ENCODE data around the gene INSIG1.

INSIG1 gene

DNA sequence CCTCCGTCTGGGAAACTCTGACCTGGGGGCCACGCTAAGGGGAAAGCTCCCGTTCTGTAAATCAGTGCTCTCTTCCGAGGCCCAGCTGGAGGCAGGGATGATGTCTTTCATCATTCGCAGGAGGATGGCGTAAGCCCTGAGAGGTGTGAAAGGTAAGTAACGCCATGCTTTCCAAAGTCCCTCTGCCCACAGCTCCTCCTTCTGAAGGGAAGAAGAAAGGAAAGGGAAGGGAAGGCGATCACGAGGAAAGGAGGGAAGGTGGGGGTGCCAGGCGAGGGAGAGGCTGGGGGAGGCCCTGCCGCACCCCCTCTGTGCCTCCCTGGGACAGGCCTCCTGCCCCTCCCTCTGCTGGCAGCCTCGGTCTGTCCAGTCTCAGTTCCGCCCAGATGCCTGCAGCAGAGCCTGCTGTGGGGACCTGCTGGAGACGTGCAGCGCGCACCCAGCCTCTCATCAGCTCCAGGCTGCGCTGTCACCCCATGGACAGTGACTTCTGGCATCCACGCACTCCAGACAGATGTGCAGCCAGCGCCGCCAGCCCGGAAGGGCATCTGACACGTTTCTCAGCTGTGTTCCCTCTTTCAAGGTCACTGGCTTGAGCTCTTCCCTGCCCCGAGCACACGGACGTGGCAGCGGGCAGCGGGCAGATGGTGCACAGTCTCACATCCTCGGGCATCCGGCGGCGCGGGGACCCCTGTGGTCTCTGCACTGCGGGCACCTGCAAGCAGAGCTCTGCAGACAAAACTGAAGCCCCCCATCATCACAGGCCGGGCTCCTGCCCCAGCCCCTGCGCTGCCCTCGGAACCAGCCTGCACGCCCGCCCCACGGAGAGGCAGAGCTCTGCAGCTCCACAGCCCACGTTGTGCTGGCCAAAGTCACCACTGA lies 60.6 kb downstream of the INSIG1 start:
- peak; percentile 51 for ATAC-seq

DNA sequence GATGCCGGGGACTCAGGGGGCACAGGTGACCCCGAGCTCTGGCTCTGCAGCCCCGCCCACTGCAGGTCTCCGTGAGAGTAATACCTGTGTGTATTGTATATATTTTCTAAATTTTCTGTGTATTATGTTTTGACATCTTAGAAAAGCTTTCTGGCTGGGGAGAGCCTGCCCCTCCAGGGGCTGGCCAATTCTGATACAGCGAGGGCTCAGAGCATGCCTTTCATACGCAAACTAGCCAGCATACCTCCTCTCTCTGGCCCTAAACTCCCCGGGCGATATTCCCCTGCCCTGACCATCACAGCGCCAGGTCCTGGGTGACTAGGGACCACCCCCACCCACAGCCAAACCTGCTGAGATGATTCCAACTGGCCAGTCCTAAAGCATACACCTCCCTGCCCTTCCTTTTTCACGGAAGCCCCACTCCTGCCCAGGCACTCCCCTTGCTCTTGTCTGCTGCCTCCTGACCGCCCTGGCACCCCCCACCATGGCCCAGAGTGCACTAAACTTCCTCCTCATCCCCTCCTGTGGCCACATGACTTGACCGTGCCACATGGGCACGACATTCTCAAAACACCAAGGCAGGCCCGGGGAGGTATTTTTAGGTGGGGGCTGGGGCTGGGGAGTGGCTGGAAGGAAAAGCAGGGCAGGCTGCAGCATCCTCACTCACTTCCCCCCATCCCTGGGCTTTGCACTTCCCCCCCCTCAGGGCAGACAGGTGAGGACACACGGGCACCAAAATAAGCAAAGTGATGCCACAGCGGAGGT lies 61.5 kb downstream of the INSIG1 start:
- TF ChIP-seq ZFP30 (CRISPR knock-in tag; IDR thresholded peaks at IDR 0.05): no peak
- TF ChIP-seq ZFP3 (CRISPR knock-in tag; IDR thresholded peaks at IDR 0.05): no peak
- TF ChIP-seq ARNTL (CRISPR knock-in tag; IDR thresholded peaks at IDR 0.05; ENCODE audit: borderline replicate concordance, low read depth): no peak
- no peak for TF ChIP-seq GLIS3 (CRISPR knock-in tag; IDR thresholded peaks at IDR 0.05)
- no peak for TF ChIP-seq RARB (CRISPR knock-in tag; IDR thresholded peaks at IDR 0.05)
- ATAC-seq: no peak

More for the DNA sequence above, 60.6 kb downstream of the INSIG1 start:
- TF ChIP-seq BACH2 (CRISPR knock-in tag; IDR thresholded peaks at IDR 0.05; ENCODE audit: borderline replicate concordance) (no peak), ISL1 (CRISPR knock-in tag; IDR thresholded peaks at IDR 0.05) (no peak), ARNTL (CRISPR knock-in tag; IDR thresholded peaks at IDR 0.05; ENCODE audit: borderline replicate concordance, low read depth) (no peak), OSR1 (CRISPR knock-in tag; IDR thresholded peaks at IDR 0.05) (no peak)

All from SK-N-SH treated with all-trans-retinoic acid at 6 μM for 48 hours (cell line).